ENCODE data around the gene NDUFA5. TPM values are rescaled to one million over a fixed set of nuclear protein-coding genes. Genes with fewer than 3 reads are reported as not detected.
"Not testable (repeated sequence)": the region's sequence is repeated elsewhere in the genome, so short reads cannot be mapped to it uniquely, and the experiment has no call there.

The NDUFA5 gene
- total RNA-seq, 4 donors from 2014 or later, result 22.5 to 56.6 (median 33.5) TPM

- Histone ChIP-seq H3K4me1 (peaks cover 0 to 8% (median 0%) of the 10 kb centered on the region in 4 donors), H3K4me3 (no peak overlapping the region), H3K27me3 (no peaks in the 10 kb centered on the region), H3K36me3 (no peaks in the 10 kb centered on the region), H3K9me3 (no peaks in the 10 kb centered on the region), H3K27ac (no peak overlapping the region)
- no peak for TF ChIP-seq EP300 (IDR thresholded peaks at IDR 0.05)
- TF ChIP-seq POLR2A (IDR thresholded peaks at IDR 0.05), result no peak
- TF ChIP-seq CTCF (IDR thresholded peaks at IDR 0.05), result no peak
- DNase-seq (ENCODE audit: low spot score in 2 of 2), result no peak
- WGBS, 2 donors, result 92 to 98% methylated on average over 5 of the region's 5 CpGs
Observed at GRCh38 chr7:123528265-123528664, 29.4 kb downstream of the NDUFA5 start.

- not testable (repeated sequence) for H3K9me3 ChIP-seq; H3K4me1 ChIP-seq; H3K4me3 ChIP-seq; H3K27me3 ChIP-seq; H3K27ac ChIP-seq; H3K36me3 ChIP-seq; DNase-seq (ENCODE audit: low spot score in 2 of 2)
- 92 to 93% methylated on average over 22 to 24 of the region's 24 CpGs for WGBS, 2 donors
Observed at GRCh38 chr7:123527712-123528225, 29.8 kb downstream of the NDUFA5 start.

DNA sequence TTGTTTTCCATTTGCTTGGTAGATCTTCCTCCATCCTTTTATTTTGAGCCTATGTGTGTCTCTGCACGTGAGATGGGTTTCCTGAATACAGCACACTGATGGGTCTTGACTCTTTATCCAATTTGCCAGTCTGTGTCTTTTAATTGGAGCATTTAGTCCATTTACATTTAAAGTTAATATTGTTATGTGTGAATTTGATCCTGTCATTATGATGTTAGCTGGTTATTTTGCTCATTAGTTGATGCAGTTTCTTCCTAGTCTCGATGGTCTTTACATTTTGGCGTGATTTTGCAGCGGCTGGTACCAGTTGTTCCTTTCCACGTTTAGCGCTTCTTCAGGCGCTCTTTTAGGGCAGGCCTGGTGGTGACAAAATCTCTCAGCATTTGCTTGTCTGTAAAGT is 31.1 kb downstream of the NDUFA5 start:
- 96 to 97% methylated on average over 6 of the region's 7 CpGs for WGBS, 2 donors
- H3K36me3 ChIP-seq; H3K27me3 ChIP-seq; H3K4me3 ChIP-seq; DNase-seq (ENCODE audit: low spot score in 2 of 2); H3K9me3 ChIP-seq; H3K4me1 ChIP-seq; H3K27ac ChIP-seq: not testable (repeated sequence)

DNA sequence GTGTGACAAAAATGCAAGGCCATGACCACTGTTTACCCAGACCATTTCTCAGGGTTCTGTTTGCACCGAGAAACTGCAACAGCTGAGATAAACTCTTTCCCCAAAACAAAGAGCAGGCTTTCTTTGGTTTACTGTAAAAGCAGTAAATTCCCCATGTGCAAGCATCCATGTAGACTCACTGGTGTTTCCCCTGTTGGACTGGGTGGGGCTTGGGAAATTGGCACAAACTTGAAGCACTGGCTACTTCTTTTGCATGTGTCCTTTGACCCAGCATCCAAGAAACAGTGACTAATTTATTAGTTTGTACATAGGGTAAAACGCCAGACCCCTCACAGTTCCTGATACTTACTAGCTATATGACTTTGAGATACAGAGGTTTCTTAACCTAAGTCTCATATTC is 35.6 kb downstream of the NDUFA5 start:
- DNase-seq (ENCODE audit: low spot score in 2 of 2), result no peak
- no peaks in the 10 kb centered on the region for H3K36me3 ChIP-seq
- H3K9me3 ChIP-seq, result no peaks in the 10 kb centered on the region
- no peak overlapping the region for H3K27ac ChIP-seq
- no peak overlapping the region for H3K4me3 ChIP-seq
- no peak for TF ChIP-seq CTCF (IDR thresholded peaks at IDR 0.05)
- TF ChIP-seq EP300 (IDR thresholded peaks at IDR 0.05), result no peak
- TF ChIP-seq POLR2A (IDR thresholded peaks at IDR 0.05), result no peak
- H3K27me3 ChIP-seq, result no peaks in the 10 kb centered on the region
- 25 to 52% methylated on average over 2 of the region's 2 CpGs for WGBS, 2 donors
- H3K4me1 ChIP-seq, result no peaks in the 10 kb centered on the region

DNA sequence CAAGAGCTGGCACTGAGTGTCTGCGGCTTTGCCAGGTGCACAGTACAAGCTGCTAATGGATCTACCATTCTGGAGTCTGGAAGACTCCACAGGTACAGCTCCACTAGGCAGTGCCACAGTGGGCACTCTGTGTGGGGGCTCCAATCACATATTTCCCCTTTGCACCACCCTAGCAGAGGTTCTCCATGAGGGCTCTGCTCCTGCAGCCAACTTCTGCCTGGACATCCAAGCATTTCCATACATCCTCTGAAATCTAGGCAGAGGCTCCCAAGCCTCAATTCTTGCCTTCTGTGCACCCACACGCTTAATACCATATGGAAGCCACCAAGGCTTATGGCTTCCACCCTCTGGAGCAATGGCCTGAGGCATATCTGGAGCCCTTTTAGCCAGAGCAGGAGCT is 52.4 kb downstream of the NDUFA5 start:
- TF ChIP-seq CTCF (IDR thresholded peaks at IDR 0.05) (no peak), POLR2A (IDR thresholded peaks at IDR 0.05) (no peak), EP300 (IDR thresholded peaks at IDR 0.05) (no peak)
- Histone ChIP-seq H3K36me3 (no peaks in the 10 kb centered on the region), H3K9me3 (peaks cover 0 to 5% (median 0%) of the 10 kb centered on the region in 4 donors), H3K27ac (no peak overlapping the region), H3K27me3 (no peaks in the 10 kb centered on the region), H3K4me3 (no peak overlapping the region), H3K4me1 (no peaks in the 10 kb centered on the region)
- WGBS, 2 donors, result 76 to 100% methylated on average over 2 of the region's 2 CpGs
- DNase-seq (ENCODE audit: low spot score in 2 of 2), result no peak

- no peak for DNase-seq (ENCODE audit: low spot score in 2 of 2)
- TF ChIP-seq CTCF (IDR thresholded peaks at IDR 0.05) (no peak), POLR2A (IDR thresholded peaks at IDR 0.05) (no peak), EP300 (IDR thresholded peaks at IDR 0.05) (no peak)
- WGBS, 2 donors, result 37 to 43% methylated on average over 5 of the region's 5 CpGs
Observed at GRCh38 chr7:123502201-123502600, 55.4 kb downstream of the NDUFA5 start.

More at GRCh38 chr7:123502201-123502600, 55.4 kb downstream of the NDUFA5 start:
- no peaks in the 10 kb centered on the region for H3K4me1 ChIP-seq
- H3K36me3 ChIP-seq, result no peaks in the 10 kb centered on the region
- H3K27ac ChIP-seq, result no peak overlapping the region
- H3K9me3 ChIP-seq, result peaks cover 0 to 5% (median 0%) of the 10 kb centered on the region in 4 donors
- no peaks in the 10 kb centered on the region for H3K27me3 ChIP-seq
- H3K4me3 ChIP-seq, result no peak overlapping the region
